RWPE1 (cell line): ENCODE results near the gene RASGRP4.
"Not testable (repeated sequence)": the region's sequence is repeated elsewhere in the genome, so short reads cannot be mapped to it uniquely, and the experiment has no call there.

Experiments
- CTCF ChIA-PET: fragments of 350-600 bp; sonication (Branson Sonifier 250); formaldehyde crosslinking; extraction: SDS; loops from one replicate; lab custom pipeline; 2021; lab: Yijun Ruan, JAX
- POLR2A ChIA-PET: fragments of 400-600 bp; formaldehyde crosslinking; extraction: SDS; loops from one replicate; lab custom pipeline; 2020; ENCODE audit warnings: antibody characterized with exemption; ENCODE audit not compliant: low non-redundant PET; lab: Yijun Ruan, JAX
- DNase-seq: peaks from one replicate; pipeline ENCODE4 v3.0.0; 2012; ENCODE audit warnings: low spot score
- H3K27ac ChIP-seq: fragments of 450-650 bp; 2 replicates; pipeline ENCODE4 v1.5.1; 2017
- TF ChIP-seq, protein P1 (sequence below): fragments of 450-650 bp; conservative IDR thresholded peaks from 2 replicates; pipeline ENCODE4 v1.5.1; 2017; ENCODE audit warnings: low read depth, mild to moderate bottlenecking

RASGRP4 gene

DNA sequence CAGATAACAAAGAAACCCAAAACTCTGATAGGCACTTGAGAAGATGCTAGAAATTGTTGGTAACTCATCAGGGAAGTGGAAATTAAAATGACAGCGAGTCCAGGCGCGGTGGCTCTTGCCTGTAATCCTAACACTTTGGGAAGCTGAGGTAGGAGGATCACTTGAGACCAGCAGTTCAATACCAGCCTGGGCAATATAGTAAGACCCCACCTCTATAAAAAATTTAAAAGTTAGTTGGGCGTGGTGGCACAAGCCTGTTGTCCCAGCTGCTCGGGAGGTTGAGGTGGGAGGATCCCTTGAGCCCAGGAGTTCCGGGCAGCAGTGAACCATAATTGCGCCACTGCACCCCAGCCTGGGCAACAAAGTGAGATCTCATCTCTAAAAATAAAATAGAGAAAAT is 4.9 kb upstream of the RASGRP4 start:
- POLR2A ChIA-PET, result no interaction called here
- TF ChIP-seq, protein P1, sequence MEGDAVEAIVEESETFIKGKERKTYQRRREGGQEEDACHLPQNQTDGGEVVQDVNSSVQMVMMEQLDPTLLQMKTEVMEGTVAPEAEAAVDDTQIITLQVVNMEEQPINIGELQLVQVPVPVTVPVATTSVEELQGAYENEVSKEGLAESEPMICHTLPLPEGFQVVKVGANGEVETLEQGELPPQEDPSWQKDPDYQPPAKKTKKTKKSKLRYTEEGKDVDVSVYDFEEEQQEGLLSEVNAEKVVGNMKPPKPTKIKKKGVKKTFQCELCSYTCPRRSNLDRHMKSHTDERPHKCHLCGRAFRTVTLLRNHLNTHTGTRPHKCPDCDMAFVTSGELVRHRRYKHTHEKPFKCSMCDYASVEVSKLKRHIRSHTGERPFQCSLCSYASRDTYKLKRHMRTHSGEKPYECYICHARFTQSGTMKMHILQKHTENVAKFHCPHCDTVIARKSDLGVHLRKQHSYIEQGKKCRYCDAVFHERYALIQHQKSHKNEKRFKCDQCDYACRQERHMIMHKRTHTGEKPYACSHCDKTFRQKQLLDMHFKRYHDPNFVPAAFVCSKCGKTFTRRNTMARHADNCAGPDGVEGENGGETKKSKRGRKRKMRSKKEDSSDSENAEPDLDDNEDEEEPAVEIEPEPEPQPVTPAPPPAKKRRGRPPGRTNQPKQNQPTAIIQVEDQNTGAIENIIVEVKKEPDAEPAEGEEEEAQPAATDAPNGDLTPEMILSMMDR, result no peak
- DNase-seq, result no peak
- CTCF ChIA-PET, result no interaction called here
- no peak overlapping the region for H3K27ac ChIP-seq

DNA sequence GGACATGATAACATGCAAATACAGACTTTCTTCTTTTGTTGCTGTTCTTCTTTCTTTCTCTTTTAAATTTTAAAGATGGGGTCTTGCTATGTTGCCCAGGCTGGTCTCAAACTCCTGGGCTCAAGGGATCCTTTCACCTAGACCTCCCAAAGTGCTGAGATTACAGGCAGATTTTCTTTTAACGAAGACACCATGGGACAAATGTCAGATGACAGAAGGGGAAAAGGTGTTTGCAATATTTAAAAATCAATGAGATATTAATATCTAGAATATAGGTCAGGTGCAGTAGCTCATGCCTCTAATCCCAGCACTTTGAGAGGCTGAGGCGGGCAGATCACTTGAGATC is 3.8 kb upstream of the RASGRP4 start:
- POLR2A ChIA-PET, result no interaction called here
- DNase-seq, result no peak
- no peak overlapping the region for H3K27ac ChIP-seq
- TF ChIP-seq, protein P1, result no peak
- CTCF ChIA-PET, result no interaction called here

DNA sequence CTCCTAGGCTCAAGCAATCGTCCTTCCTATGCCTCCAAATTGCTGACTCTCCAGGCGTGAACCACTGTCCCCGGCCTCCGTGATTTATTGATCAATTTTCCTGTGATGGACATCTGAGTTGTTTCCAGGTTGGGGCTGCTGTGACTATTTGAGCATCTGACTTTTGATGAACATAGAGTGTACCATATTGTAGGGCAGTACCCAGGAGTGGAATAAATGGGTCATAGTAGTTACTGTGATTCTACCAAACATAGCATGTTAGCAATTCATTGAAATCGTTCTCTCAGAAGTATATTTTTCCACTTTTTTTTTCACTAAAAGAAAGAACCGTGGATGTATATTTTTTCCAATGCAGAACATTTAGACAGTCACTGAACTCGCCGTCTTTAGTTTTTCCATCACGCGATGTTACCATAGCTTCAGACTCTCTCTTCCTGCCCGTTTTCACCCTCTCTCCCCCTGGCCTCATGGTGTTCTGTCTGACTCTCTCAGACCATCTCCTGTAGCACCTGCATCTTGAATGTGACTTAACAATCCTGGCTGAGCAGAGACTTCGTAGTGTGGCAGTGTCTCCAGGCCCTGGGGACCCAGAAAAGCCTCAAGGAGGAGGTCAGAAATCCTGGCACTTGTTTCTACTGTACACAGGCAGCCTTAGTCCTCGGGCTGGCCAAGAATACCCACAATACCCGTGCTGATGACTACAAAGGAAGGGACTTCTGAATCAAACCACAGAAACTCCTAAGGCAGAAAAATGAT is 3.2 kb upstream of the RASGRP4 start:
- ChIA-PET POLR2A (no interaction called here), CTCF (no interaction called here)
- DNase-seq, result no peak
- H3K27ac ChIP-seq, result no peak overlapping the region
- TF ChIP-seq, protein P1, result no peak

DNA sequence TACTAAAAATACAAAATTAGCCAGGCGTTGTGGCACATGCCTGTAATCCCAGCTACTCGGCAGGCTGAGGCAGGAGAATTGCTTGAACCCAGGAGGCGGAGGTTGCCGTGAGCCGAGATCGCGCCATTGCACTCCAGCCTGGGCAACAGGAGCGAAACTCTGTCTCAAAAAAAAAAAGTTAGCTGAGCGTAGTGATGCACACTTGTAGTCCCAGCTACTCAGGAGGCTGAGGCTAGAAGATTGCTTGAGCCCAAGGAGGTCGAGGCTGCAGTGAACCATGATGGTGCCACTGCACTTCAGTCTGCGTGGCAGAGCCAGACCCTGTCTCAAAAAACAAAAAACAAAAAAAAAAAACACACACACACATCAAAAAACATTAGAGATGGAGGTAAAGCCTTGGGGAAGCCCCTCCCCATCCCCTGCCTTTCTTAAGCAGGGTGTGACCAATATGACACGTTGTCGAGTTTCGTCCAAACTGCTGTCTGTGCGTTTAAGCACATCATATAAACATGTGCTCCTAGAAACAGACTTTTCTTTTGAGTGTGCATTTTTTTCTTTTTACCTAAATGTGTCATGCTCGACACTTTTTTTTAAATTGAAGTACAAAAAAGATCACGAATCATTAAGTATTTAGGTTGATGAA is 1.1 kb upstream of the RASGRP4 start:
- POLR2A ChIA-PET, result not testable (repeated sequence)

DNA sequence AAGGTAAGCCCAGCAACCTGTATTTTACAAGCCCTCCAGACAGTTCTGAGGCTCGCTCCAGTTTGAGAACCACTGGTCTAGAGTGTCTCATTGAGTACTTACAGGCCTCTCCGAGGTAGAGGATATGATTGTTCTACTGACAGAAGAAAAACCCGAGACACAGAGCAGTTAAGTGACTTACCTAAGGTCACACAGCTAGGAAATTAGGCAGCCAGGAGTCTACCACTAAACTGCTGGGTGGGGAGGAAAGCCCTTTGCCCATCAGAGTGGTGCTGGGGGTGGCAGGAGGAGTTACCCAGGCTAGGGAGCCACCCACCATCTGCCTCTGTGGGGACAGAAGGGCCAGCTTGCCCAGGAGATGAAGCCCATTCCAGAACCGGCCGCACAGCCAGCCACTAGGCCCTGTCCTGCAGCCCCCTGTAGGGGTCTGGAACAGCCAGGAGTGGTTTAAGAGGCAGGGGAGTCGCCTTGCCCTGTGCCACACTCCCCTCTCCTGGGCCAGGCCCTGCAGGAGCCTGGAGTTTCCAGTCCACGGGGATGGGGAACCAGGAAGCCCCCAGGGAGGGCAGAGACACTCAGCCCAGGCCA is 703 bp downstream of the RASGRP4 start:
- TF ChIP-seq, protein P1, result no peak
- ChIA-PET CTCF (interaction anchor here (0.9 kb wide), 1 partner anchor 537 kb away, joined by 5 read pairs; no protein-coding TSS in a partner anchor), POLR2A (no interaction called here)

More for the DNA sequence above, 1.1 kb upstream of the RASGRP4 start:
- DNase-seq, CTCF ChIA-PET, H3K27ac ChIP-seq: not testable (repeated sequence)

DNA sequence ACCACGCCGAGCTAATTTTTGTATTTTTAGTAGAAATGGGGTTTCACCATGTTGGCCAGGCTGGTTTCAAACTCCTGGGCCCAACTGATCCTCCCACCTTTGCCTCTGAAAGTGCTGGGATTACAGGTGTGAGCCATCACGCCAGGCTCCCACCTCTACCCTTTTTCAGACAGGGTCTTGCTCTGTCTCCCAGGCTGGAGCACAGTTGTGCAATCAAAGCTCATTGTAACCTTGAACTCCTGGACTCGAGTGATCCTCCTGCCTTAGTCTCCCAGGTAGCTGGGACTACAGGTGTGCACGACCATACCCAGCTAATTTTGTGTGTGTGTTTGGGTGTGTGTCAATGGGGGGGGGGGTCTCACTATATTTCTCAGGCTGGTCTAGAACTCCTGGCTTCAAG is 1.7 kb downstream of the RASGRP4 start:
- TF ChIP-seq, protein P1, result no peak
- ChIA-PET CTCF (interaction anchor here (0.6 kb wide), 1 partner anchor 14 kb away, joined by 3 read pairs; no protein-coding TSS in a partner anchor), POLR2A (no interaction called here)
- H3K27ac ChIP-seq, result no peak overlapping the region
- no peak for DNase-seq

More for the DNA sequence above, 703 bp downstream of the RASGRP4 start:
- no peak overlapping the region for H3K27ac ChIP-seq
- no peak for DNase-seq

DNA sequence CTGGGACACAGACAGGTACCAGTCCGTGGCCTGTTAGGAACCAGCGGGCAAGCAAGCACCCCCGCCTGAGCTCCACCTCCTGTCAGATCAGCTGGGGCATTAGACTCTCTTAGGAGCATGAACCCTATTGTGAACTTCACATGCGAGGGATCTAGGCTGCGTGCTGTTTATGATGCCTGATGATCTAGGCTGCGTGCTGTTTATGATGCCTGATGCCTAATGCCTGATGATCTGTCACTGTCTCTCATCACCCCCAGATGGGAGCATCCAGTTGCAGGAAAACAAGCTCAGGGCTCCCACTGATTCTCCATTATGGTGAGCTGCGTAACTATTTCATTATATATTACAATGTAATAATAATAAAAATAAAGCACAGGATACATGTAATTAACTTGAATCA is 3.6 kb downstream of the RASGRP4 start:
- H3K27ac ChIP-seq, result no peak overlapping the region
- DNase-seq, result no peak
- TF ChIP-seq, protein P1, result no peak
- ChIA-PET POLR2A (no interaction called here), CTCF (no interaction called here)
